Activated CD8-positive, alpha-beta memory T cell treated with anti-CD3 and anti-CD28 coated beads, Interleukin-2, amount 50 U/mL, for 1 hour (primary cell): ENCODE measurements around the gene DRICH1.
"Not testable (repeated sequence)": the region's sequence is repeated elsewhere in the genome, so short reads cannot be mapped to it uniquely, and the experiment has no call there.

Source experiments
- DNase-seq: peaks from one replicate; pipeline ENCODE4 v3.0.0-alpha.2; 2020; ENCODE audit errors: extremely low read depth

DRICH1 gene

GRCh38 chr22:23649071-23649501 is 17.0 kb upstream of the DRICH1 start:
- DNase-seq, result no peak

- DNase-seq, result not testable (repeated sequence)
Measured at GRCh38 chr22:23646526-23646925, 14.4 kb upstream of the DRICH1 start.

- DNase-seq, result not testable (repeated sequence)
Measured at GRCh38 chr22:23640206-23640605, 8.1 kb upstream of the DRICH1 start.

- DNase-seq, result no peak
Measured at GRCh38 chr22:23639661-23640060, 7.5 kb upstream of the DRICH1 start.

- no peak for DNase-seq
Measured at GRCh38 chr22:23638611-23639010, 6.5 kb upstream of the DRICH1 start.

- DNase-seq, result not testable (repeated sequence)
Measured at GRCh38 chr22:23635291-23635690, 3.2 kb upstream of the DRICH1 start.

- not testable (repeated sequence) for DNase-seq
Measured at GRCh38 chr22:23628056-23628743, 3.9 kb downstream of the DRICH1 start.

- peak; percentile 12 for DNase-seq
Measured at GRCh38 chr22:23627401-23628055, 4.6 kb downstream of the DRICH1 start.

GRCh38 chr22:23626286-23626975 is 5.7 kb downstream of the DRICH1 start:
- no peak for DNase-seq

- no peak for DNase-seq
Measured at GRCh38 chr22:23622634-23623033, 9.5 kb downstream of the DRICH1 start.

- DNase-seq, result not testable (repeated sequence)
Measured at GRCh38 chr22:23621916-23622315, 10.2 kb downstream of the DRICH1 start.

- DNase-seq, result no peak
Measured at GRCh38 chr22:23621082-23621780, 10.9 kb downstream of the DRICH1 start.

- DNase-seq, result no peak
Measured at GRCh38 chr22:23613193-23613972, 18.7 kb downstream of the DRICH1 start.

GRCh38 chr22:23609983-23610781 is 21.9 kb downstream of the DRICH1 start:
- no peak for DNase-seq

GRCh38 chr22:23608583-23608982 is 23.5 kb downstream of the DRICH1 start:
- DNase-seq, result no peak

GRCh38 chr22:23606204-23607131 is 25.7 kb downstream of the DRICH1 start:
- DNase-seq, result no peak

- DNase-seq, result no peak
Measured at GRCh38 chr22:23604939-23605712, 27.0 kb downstream of the DRICH1 start.

- no peak for DNase-seq
Measured at GRCh38 chr22:23603266-23603665, 28.9 kb downstream of the DRICH1 start.
